ENCODE results near the gene ENTPD2. TPM values are rescaled to one million over a fixed set of nuclear protein-coding genes. Genes with fewer than 3 reads are reported as not detected.

ENTPD2 gene
- total RNA-seq, 4 donors from 2014 or later, result 0.22 to 0.49 TPM; not detected in 2

DNA sequence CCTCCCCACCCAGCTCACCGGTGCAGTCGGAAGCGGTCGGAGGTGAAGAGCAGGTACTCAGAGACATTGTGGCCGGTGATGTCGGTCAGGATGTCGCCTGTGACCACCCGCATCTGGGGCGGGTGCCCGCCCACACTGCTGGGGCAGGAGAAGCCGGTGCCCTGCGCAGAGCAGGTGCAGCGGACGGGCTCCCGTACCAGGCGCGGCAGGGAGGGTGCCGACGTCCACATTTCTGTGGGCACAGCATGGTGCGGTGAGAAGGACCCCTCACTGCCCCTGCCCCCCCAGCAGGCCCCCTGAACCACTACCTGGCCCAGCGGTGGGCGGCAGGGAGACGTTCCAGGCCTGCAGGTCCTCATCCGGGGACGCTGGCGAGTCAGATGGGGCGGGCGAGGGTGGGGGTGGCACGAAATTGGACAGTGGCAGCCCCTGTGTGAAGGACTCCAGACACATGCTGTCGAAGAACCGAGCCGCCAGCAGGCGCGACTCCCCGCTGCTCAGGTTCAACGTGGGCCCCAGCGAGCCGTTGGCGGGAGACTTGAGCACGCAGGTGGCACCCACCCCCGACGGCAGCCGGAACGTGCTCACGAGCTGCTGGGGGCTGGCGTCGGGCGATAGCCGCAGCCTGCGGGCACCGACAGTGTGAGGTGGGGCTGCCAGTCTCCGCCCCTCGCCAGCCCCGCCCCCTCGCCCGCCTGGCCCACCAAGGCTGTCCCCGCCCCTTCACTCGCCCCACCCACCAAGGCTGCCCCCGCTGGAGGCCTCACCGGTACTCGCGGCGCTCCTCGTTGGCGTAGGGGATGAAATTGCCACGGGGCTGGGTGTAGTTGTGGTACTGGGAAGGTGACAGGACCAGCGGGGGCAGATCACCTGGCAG lies 40.9 kb downstream of the ENTPD2 start:
- Histone ChIP-seq H3K4me3 (replicated peaks in 1 of 3) (no peak overlapping the region), H3K27ac (no peak overlapping the region), H3K27me3 (no peaks in the 10 kb centered on the region), H3K36me3 (peaks cover 26 to 48% of the 10 kb centered on the region in 2 donors), H3K9me3 (no peaks in the 10 kb centered on the region), H3K4me1 (peaks cover 10 to 18% of the 10 kb centered on the region in 2 donors)
- WGBS, 2 donors, result 89 to 95% methylated on average over 38 to 44 of the region's 67 CpGs
- TF ChIP-seq POLR2A (IDR thresholded peaks at IDR 0.05) (no peak), CTCF (IDR thresholded peaks at IDR 0.05) (no peak)
- intact Hi-C loops (cut with DNase I), result no loop called here
- no peak for DNase-seq

DNA sequence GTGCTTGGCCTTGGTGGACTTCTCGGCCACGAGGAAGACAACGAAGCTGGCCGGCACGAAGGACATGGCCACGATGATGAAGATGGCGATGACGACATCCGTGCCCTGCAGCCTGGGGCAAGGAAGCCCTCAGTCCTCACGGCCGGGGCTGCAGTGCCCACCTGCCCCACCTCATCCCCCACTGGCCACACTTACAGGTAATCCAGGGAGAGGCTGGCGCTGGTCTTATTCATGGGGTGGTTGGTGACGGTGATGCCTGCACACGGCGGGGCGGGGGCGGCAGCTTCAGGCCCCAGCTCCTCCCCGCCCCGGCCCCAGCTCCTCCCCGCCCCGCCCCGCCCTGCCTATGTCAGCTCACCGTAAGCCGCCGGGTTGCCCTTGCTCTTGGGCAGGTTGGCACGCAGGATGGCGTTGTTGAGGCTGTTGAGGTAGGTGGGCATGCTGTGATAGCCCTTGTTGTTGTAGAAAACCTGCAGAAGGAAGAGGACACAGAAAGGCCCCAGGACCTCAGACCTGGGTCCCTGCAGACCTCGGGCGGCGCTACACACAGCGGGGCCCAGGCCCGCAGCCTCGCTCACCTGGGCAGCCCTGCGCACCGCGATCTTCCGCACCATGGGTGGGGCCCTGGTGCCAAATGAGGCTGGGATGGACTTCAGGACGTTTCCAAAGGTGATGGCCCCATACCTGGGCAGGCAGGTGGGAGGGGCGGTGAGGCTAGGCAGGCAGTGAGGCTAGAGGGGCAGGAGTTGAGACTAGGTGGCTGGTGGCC lies 41.8 kb downstream of the ENTPD2 start:
- TF ChIP-seq CTCF (IDR thresholded peaks at IDR 0.05) (no peak), POLR2A (IDR thresholded peaks at IDR 0.05) (no peak)
- no peak for DNase-seq
- H3K4me3 ChIP-seq (replicated peaks in 1 of 3), result no peak overlapping the region
- H3K27me3 ChIP-seq, result no peaks in the 10 kb centered on the region
- peaks cover 18 to 26% of the 10 kb centered on the region in 2 donors for H3K4me1 ChIP-seq
- intact Hi-C loops (cut with DNase I), result no loop called here
- WGBS, 2 donors, result 93 to 98% methylated on average over 16 to 20 of the region's 39 CpGs
- no peak overlapping the region for H3K27ac ChIP-seq
- H3K9me3 ChIP-seq, result no peaks in the 10 kb centered on the region
- peaks cover 19 to 41% of the 10 kb centered on the region in 2 donors for H3K36me3 ChIP-seq

- intact Hi-C loops (cut with DNase I), result no loop called here
- 94 to 95% methylated on average over 15 to 20 of the region's 24 CpGs for WGBS, 2 donors
- Histone ChIP-seq H3K27me3 (no peaks in the 10 kb centered on the region), H3K36me3 (peaks cover 16 to 32% of the 10 kb centered on the region in 2 donors), H3K9me3 (no peaks in the 10 kb centered on the region), H3K27ac (no peak overlapping the region), H3K4me1 (peaks cover 27 to 36% of the 10 kb centered on the region in 2 donors), H3K4me3 (replicated peaks in 1 of 3) (no peak overlapping the region)
- DNase-seq, result no peak
- TF ChIP-seq CTCF (IDR thresholded peaks at IDR 0.05) (no peak), POLR2A (IDR thresholded peaks at IDR 0.05) (no peak)
Observed at GRCh38 chr9:137011156-137011555, 42.7 kb downstream of the ENTPD2 start.

- no peaks in the 10 kb centered on the region for H3K9me3 ChIP-seq
- H3K4me3 ChIP-seq (replicated peaks in 1 of 3), result no peak overlapping the region
- peaks cover 30 to 36% of the 10 kb centered on the region in 2 donors for H3K4me1 ChIP-seq
- intact Hi-C loops (cut with DNase I), result no loop called here
- TF ChIP-seq CTCF (IDR thresholded peaks at IDR 0.05) (no peak), POLR2A (IDR thresholded peaks at IDR 0.05) (no peak)
- H3K36me3 ChIP-seq, result peaks cover 9 to 23% of the 10 kb centered on the region in 2 donors
- H3K27ac ChIP-seq, result no peak overlapping the region
- no peaks in the 10 kb centered on the region for H3K27me3 ChIP-seq
- 91 to 96% methylated on average over 14 to 16 of the region's 49 CpGs for whole genome bisulfite sequencing, 2 donors
- DNase-seq, result no peak
Observed at GRCh38 chr9:137009938-137010732, 43.7 kb downstream of the ENTPD2 start.
